ENCODE results near the gene DSTYK.

DNA sequence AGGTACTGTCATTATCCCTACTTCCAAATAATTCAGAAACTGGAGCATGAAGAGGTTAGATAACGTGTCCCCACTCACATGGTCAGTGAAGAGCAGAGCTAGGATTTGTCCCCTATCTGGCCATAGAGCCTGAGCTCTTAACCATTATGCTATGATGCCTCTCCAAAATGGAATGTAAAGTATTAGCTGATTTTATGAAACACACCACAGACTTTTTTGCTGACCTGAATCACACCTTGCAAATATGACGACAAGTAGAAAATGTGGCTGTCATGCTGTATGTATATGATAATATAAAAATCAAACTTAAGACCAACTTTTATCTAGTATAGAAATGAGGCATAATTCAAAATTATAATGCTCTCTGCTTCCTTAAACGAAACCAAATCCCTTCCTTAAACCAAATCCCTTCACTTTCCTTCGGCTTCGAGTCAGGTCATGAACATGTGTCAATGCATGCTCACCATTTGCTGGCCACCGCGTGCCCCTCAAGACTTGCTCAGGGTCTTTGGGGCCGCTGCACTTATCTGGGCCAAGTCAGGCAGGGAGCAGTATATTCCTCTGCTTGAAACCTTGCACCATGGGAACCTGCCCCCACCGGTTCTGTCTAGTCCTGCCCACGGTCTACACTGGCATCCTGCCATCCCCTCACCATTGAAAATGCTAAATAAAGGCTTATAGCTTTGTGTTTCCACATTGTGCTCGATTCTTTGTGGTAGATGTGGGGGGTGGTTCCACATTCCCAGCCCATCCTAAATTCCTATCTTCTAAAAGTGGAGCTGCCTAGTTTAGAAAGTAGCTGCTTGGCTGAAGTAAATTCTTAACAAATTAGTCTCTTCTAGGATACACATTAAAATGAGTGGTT is 14.6 kb upstream of the DSTYK start:
- TF ChIP-seq, protein P1, sequence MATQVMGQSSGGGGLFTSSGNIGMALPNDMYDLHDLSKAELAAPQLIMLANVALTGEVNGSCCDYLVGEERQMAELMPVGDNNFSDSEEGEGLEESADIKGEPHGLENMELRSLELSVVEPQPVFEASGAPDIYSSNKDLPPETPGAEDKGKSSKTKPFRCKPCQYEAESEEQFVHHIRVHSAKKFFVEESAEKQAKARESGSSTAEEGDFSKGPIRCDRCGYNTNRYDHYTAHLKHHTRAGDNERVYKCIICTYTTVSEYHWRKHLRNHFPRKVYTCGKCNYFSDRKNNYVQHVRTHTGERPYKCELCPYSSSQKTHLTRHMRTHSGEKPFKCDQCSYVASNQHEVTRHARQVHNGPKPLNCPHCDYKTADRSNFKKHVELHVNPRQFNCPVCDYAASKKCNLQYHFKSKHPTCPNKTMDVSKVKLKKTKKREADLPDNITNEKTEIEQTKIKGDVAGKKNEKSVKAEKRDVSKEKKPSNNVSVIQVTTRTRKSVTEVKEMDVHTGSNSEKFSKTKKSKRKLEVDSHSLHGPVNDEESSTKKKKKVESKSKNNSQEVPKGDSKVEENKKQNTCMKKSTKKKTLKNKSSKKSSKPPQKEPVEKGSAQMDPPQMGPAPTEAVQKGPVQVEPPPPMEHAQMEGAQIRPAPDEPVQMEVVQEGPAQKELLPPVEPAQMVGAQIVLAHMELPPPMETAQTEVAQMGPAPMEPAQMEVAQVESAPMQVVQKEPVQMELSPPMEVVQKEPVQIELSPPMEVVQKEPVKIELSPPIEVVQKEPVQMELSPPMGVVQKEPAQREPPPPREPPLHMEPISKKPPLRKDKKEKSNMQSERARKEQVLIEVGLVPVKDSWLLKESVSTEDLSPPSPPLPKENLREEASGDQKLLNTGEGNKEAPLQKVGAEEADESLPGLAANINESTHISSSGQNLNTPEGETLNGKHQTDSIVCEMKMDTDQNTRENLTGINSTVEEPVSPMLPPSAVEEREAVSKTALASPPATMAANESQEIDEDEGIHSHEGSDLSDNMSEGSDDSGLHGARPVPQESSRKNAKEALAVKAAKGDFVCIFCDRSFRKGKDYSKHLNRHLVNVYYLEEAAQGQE (IDR thresholded peaks at IDR 0.05; ENCODE audit: unreplicated experiment) = no peak
- TF ChIP-seq EZH2phosphoT487 (IDR thresholded peaks at IDR 0.05; ENCODE audit: unreplicated experiment) (no peak), EZH2 (IDR thresholded peaks at IDR 0.05; ENCODE audit: low read depth, unreplicated experiment) (no peak), POLR2AphosphoS5 (IDR thresholded peaks at IDR 0.05; ENCODE audit: low read depth) (no peak), STAT1 (IDR thresholded peaks at IDR 0.05; ENCODE audit: unreplicated experiment) (no peak), ZNF331 (CRISPR knock-in tag; IDR thresholded peaks at IDR 0.05; ENCODE audit: low read depth) (no peak)
- TF ChIP-seq, protein P2, sequence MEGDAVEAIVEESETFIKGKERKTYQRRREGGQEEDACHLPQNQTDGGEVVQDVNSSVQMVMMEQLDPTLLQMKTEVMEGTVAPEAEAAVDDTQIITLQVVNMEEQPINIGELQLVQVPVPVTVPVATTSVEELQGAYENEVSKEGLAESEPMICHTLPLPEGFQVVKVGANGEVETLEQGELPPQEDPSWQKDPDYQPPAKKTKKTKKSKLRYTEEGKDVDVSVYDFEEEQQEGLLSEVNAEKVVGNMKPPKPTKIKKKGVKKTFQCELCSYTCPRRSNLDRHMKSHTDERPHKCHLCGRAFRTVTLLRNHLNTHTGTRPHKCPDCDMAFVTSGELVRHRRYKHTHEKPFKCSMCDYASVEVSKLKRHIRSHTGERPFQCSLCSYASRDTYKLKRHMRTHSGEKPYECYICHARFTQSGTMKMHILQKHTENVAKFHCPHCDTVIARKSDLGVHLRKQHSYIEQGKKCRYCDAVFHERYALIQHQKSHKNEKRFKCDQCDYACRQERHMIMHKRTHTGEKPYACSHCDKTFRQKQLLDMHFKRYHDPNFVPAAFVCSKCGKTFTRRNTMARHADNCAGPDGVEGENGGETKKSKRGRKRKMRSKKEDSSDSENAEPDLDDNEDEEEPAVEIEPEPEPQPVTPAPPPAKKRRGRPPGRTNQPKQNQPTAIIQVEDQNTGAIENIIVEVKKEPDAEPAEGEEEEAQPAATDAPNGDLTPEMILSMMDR (conservative IDR thresholded peaks at IDR 0.05; ENCODE audit: low read depth in 2 of 2) = no peak
- TF ChIP-seq, protein P3, sequence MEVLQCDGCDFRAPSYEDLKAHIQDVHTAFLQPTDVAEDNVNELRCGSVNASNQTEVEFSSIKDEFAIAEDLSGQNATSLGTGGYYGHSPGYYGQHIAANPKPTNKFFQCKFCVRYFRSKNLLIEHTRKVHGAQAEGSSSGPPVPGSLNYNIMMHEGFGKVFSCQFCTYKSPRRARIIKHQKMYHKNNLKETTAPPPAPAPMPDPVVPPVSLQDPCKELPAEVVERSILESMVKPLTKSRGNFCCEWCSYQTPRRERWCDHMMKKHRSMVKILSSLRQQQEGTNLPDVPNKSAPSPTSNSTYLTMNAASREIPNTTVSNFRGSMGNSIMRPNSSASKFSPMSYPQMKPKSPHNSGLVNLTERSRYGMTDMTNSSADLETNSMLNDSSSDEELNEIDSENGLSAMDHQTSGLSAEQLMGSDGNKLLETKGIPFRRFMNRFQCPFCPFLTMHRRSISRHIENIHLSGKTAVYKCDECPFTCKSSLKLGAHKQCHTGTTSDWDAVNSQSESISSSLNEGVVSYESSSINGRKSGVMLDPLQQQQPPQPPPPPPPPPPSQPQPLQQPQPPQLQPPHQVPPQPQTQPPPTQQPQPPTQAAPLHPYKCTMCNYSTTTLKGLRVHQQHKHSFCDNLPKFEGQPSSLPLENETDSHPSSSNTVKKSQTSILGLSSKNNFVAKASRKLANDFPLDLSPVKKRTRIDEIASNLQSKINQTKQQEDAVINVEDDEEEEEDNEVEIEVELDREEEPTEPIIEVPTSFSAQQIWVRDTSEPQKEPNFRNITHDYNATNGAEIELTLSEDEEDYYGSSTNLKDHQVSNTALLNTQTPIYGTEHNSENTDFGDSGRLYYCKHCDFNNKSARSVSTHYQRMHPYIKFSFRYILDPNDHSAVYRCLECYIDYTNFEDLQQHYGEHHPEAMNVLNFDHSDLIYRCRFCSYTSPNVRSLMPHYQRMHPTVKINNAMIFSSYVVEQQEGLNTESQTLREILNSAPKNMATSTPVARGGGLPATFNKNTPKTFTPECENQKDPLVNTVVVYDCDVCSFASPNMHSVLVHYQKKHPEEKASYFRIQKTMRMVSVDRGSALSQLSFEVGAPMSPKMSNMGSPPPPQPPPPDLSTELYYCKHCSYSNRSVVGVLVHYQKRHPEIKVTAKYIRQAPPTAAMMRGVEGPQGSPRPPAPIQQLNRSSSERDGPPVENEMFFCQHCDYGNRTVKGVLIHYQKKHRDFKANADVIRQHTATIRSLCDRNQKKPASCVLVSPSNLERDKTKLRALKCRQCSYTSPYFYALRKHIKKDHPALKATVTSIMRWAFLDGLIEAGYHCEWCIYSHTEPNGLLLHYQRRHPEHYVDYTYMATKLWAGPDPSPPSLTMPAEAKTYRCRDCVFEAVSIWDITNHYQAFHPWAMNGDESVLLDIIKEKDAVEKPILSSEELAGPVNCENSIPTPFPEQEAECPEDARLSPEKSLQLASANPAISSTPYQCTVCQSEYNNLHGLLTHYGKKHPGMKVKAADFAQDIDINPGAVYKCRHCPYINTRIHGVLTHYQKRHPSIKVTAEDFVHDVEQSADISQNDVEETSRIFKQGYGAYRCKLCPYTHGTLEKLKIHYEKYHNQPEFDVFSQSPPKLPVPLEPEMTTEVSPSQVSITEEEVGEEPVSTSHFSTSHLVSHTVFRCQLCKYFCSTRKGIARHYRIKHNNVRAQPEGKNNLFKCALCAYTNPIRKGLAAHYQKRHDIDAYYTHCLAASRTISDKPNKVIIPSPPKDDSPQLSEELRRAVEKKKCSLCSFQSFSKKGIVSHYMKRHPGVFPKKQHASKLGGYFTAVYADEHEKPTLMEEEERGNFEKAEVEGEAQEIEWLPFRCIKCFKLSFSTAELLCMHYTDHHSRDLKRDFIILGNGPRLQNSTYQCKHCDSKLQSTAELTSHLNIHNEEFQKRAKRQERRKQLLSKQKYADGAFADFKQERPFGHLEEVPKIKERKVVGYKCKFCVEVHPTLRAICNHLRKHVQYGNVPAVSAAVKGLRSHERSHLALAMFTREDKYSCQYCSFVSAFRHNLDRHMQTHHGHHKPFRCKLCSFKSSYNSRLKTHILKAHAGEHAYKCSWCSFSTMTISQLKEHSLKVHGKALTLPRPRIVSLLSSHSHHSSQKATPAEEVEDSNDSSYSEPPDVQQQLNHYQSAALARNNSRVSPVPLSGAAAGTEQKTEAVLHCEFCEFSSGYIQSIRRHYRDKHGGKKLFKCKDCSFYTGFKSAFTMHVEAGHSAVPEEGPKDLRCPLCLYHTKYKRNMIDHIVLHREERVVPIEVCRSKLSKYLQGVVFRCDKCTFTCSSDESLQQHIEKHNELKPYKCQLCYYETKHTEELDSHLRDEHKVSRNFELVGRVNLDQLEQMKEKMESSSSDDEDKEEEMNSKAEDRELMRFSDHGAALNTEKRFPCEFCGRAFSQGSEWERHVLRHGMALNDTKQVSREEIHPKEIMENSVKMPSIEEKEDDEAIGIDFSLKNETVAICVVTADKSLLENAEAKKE (CRISPR knock-in tag; IDR thresholded peaks at IDR 0.05) = no peak

Measured in GM23338 (cell line).